ENCODE data around the gene ITGB2. TPM values are rescaled to one million over a fixed set of nuclear protein-coding genes. Genes with fewer than 3 reads are reported as not detected.
"Not testable (repeated sequence)": the region's sequence is repeated elsewhere in the genome, so short reads cannot be mapped to it uniquely, and the experiment has no call there.

Gene ITGB2
- total RNA-seq, 1 experiment from 2014 or later = 6.0 TPM

DNA sequence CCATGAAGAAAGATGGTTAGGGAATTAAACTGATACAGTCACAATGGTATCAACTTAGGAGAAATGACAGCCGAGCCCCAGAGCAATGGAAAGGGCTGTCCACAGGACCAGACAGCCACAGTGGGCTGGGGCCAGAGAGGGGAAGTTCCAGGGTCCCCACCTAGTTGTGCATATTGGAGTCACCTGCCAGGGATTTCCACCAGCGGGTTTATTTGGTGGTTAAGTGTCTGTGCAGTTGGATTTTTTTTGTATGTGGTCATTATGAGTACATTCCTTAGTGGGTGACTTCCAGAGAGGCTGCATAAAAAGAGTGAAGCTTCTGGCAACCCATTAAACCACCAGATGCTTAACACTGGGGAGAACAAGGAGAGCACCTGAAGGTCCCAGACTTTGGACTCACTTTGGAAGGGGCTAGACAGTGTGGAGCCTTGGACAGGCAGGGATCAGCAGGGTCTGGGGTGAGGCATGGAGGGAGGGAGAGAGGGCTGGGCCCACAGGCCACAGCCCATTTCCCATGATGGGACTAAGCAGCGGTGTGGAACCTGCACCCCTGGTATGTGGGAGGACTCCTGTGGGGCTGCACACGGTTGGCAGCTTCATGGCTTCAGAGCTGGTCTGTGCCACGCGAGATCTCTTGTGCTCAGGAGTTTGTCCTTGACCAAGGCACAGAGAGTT lies 39.4 kb downstream of the ITGB2 start:
- Histone ChIP-seq H3F3A (ENCODE audit: insufficient read depth, low read depth) (peaks cover 31% of the 10 kb centered on the region), H3K4me1 (replicated peaks; ENCODE audit: insufficient read depth) (peaks cover 52% of the 10 kb centered on the region), H2AFZ (no peak overlapping the region), H3K9me3 (ENCODE audit: insufficient read depth, low read depth) (no peaks in the 10 kb centered on the region), H3K27ac (peak overlapping the region; percentile 89; the same call in 1 of the 2 replicates), H4K20me1 (ENCODE audit: insufficient read depth) (no peaks in the 10 kb centered on the region), H3K4me3 (no peak overlapping the region), H3K4me2 (peak overlapping the region; percentile 55), H3K27me3 (ENCODE audit: insufficient read depth, low read depth) (no peaks in the 10 kb centered on the region), H3K79me2 (ENCODE audit: low read depth) (no peaks in the 10 kb centered on the region), H3K36me3 (ENCODE audit: low read depth) (no peaks in the 10 kb centered on the region), H3K9me2 (ENCODE audit: insufficient read depth) (no peaks in the 10 kb centered on the region)
- BruUV-seq (replicated peaks) = no TSS peak
- POLR2A ChIA-PET (ENCODE audit: unreplicated experiment) = no interaction called here
- DNase-seq = peak in 1 of 2 experiments; percentile 51
- CTCF ChIA-PET = no interaction called here
- intact Hi-C loops (cut with micrococcal nuclease; ENCODE audit: unreplicated experiment) = no loop called here
- TF ChIP-seq, protein P1, sequence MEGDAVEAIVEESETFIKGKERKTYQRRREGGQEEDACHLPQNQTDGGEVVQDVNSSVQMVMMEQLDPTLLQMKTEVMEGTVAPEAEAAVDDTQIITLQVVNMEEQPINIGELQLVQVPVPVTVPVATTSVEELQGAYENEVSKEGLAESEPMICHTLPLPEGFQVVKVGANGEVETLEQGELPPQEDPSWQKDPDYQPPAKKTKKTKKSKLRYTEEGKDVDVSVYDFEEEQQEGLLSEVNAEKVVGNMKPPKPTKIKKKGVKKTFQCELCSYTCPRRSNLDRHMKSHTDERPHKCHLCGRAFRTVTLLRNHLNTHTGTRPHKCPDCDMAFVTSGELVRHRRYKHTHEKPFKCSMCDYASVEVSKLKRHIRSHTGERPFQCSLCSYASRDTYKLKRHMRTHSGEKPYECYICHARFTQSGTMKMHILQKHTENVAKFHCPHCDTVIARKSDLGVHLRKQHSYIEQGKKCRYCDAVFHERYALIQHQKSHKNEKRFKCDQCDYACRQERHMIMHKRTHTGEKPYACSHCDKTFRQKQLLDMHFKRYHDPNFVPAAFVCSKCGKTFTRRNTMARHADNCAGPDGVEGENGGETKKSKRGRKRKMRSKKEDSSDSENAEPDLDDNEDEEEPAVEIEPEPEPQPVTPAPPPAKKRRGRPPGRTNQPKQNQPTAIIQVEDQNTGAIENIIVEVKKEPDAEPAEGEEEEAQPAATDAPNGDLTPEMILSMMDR (conservative IDR thresholded peaks at IDR 0.05) = no peak
- no peak for TF ChIP-seq EZH2 (IDR thresholded peaks at IDR 0.05; ENCODE audit: low read depth)

DNA sequence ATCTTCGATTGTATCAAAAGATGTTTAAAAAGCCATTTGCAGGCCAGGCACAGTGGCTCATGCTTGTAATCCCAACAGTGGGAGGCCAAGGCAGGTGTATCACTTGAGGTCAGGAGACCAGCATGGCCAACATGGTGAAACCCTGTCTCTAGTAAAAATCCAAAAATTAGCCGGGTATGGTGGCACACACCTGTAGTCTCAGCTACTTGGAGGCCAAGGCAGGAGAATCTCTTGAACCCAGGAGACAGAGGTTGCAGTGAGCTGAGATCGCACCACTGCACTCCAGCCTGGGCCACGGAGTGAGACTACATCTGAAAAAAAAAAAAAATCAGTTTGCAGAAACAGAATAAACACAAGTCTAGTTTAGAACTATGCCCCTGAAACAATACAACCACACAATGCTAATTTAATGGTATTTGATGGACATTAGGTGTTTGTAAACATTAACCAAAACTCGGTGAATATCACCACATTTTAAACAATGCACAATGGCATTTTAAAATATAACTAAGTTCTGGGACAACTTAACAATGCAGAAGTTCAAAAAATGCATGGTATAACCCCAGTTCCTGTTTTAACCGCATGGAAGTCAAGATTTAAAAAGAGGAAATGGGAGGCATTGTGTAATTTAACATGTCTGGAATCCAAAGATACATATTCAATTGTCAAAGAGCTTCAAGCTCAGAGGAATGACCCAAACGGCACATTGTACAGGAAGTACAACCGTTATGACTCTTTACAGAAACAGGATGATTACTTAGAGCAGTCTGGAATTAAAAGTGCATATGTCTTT lies 40.1 kb downstream of the ITGB2 start:
- H3K9me2 ChIP-seq (ENCODE audit: insufficient read depth) = no peaks in the 10 kb centered on the region
- ChIA-PET POLR2A (ENCODE audit: unreplicated experiment) (no interaction called here), CTCF (no interaction called here)
- no peaks in the 10 kb centered on the region for H4K20me1 ChIP-seq (ENCODE audit: insufficient read depth)
- no peaks in the 10 kb centered on the region for H3K36me3 ChIP-seq (ENCODE audit: low read depth)
- H3K9me3 ChIP-seq (ENCODE audit: insufficient read depth, low read depth) = no peaks in the 10 kb centered on the region
- no peaks in the 10 kb centered on the region for H3K79me2 ChIP-seq (ENCODE audit: low read depth)
- DNase-seq = no peak
- TF ChIP-seq EZH2 (IDR thresholded peaks at IDR 0.05; ENCODE audit: low read depth) = no peak
- TF ChIP-seq, protein P1 (conservative IDR thresholded peaks at IDR 0.05) = no peak
- peaks cover 31% of the 10 kb centered on the region for H3F3A ChIP-seq (ENCODE audit: insufficient read depth, low read depth)
- no peak overlapping the region for H3K4me3 ChIP-seq
- H3K27me3 ChIP-seq (ENCODE audit: insufficient read depth, low read depth) = no peaks in the 10 kb centered on the region
- peaks cover 56% of the 10 kb centered on the region for H3K4me1 ChIP-seq (replicated peaks; ENCODE audit: insufficient read depth)
- H2AFZ ChIP-seq = no peak overlapping the region
- no TSS peak for BruUV-seq (replicated peaks)
- H3K27ac ChIP-seq = 0 out of 2 replicates have a peak overlapping the region, but pooled peaks have one; percentile 30
- intact Hi-C loops (cut with micrococcal nuclease; ENCODE audit: unreplicated experiment) = no loop called here
- peak overlapping the region; percentile 55; the same call in 1 of the 2 replicates for H3K4me2 ChIP-seq

DNA sequence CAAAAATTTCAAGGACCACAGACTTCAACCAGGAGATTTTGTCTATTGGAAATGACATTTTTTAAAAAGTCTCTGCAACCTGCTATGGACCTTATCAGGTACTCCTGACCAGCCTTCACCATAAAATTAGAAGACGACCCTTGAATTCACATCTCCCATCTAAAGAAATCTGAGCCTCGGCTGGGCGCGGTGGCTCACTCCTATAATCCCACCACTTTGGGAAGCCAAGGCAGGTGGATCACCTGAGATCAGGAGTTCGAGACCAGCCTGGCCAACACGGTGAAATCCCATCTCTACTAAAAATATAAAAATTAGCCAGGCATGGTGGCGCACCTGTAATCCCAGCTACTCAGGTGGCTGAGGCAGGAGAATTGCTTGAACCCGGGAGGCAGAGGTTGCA lies 41.5 kb downstream of the ITGB2 start:
- H3K9me3 ChIP-seq (ENCODE audit: insufficient read depth, low read depth); POLR2A ChIA-PET (ENCODE audit: unreplicated experiment); H3K36me3 ChIP-seq (ENCODE audit: low read depth); H2AFZ ChIP-seq; H4K20me1 ChIP-seq (ENCODE audit: insufficient read depth); DNase-seq; H3K27ac ChIP-seq; intact Hi-C loops (cut with micrococcal nuclease; ENCODE audit: unreplicated experiment); H3K27me3 ChIP-seq (ENCODE audit: insufficient read depth, low read depth); CTCF ChIA-PET; H3K79me2 ChIP-seq (ENCODE audit: low read depth); H3K9me2 ChIP-seq (ENCODE audit: insufficient read depth); H3K4me3 ChIP-seq; BruUV-seq (replicated peaks): not testable (repeated sequence)
- H3K4me2 ChIP-seq = peak overlapping the region; percentile 34; the same call in 1 of the 2 replicates
- H3K4me1 ChIP-seq (replicated peaks; ENCODE audit: insufficient read depth) = peaks cover 66% of the 10 kb centered on the region
- H3F3A ChIP-seq (ENCODE audit: insufficient read depth, low read depth) = peaks cover 41% of the 10 kb centered on the region
